RWPE1 (cell line): ENCODE results near the gene IER5L.

Source experiments
- CTCF ChIA-PET: fragments of 350-600 bp; sonication (Branson Sonifier 250); formaldehyde crosslinking; extraction: SDS; loops from one replicate; lab custom pipeline; 2021; lab: Yijun Ruan, JAX
- POLR2A ChIA-PET: fragments of 400-600 bp; formaldehyde crosslinking; extraction: SDS; loops from one replicate; lab custom pipeline; 2020; ENCODE audit warnings: antibody characterized with exemption; ENCODE audit not compliant: low non-redundant PET; lab: Yijun Ruan, JAX
- DNase-seq: peaks from one replicate; pipeline ENCODE4 v3.0.0; 2012; ENCODE audit warnings: low spot score
- H3K27ac ChIP-seq: fragments of 450-650 bp; 2 replicates; pipeline ENCODE4 v1.5.1; 2017
- CTCF ChIP-seq: fragments of 450-650 bp; conservative IDR thresholded peaks from 2 replicates; pipeline ENCODE4 v1.5.1; 2017; ENCODE audit warnings: low read depth, mild to moderate bottlenecking

IER5L gene

GRCh38 chr9:129138144-129138462 lies 40.0 kb downstream of the IER5L start:
- POLR2A ChIA-PET, result interaction anchor here (0.7 to 1.1 kb wide), 2 partner anchors 37 to 196 kb away, joined by 4 to 5 read pairs; no protein-coding TSS in a partner anchor
- CTCF ChIA-PET, result interaction anchor here (0.6 to 5.0 kb wide), 12 partner anchors 10 to 491 kb away, joined by 3 to 50 read pairs (median 6); no protein-coding TSS in a partner anchor
- H3K27ac ChIP-seq, result peak overlapping the region; percentile 100
- DNase-seq, result no peak
- no peak for TF ChIP-seq CTCF

GRCh38 chr9:129137292-129138143 lies 40.5 kb downstream of the IER5L start:
- CTCF ChIA-PET, result interaction anchor here (0.6 to 5.0 kb wide), 6 partner anchors 10 to 474 kb away, joined by 3 to 50 read pairs (median 8); no protein-coding TSS in a partner anchor
- TF ChIP-seq CTCF, result no peak
- DNase-seq, result no peak
- H3K27ac ChIP-seq, result peak overlapping the region; percentile 100
- POLR2A ChIA-PET, result interaction anchor here (0.7 kb wide), 1 partner anchor 37 kb away, joined by 4 read pairs; no protein-coding TSS in a partner anchor

GRCh38 chr9:129136446-129137035 lies 41.5 kb downstream of the IER5L start:
- DNase-seq, result no peak
- H3K27ac ChIP-seq, result peak overlapping the region; percentile 100
- TF ChIP-seq CTCF, result no peak
- POLR2A ChIA-PET, result no interaction called here
- CTCF ChIA-PET, result interaction anchor here (0.6 to 5.0 kb wide), 5 partner anchors 11 to 475 kb away, joined by 3 to 50 read pairs (median 5); no protein-coding TSS in a partner anchor

- POLR2A ChIA-PET, result interaction anchor here (1.4 kb wide), 1 partner anchor 199 kb away, joined by 3 read pairs; no protein-coding TSS in a partner anchor
- no peak for TF ChIP-seq CTCF
- CTCF ChIA-PET, result interaction anchor here (0.8 to 1.7 kb wide), 3 partner anchors 10 to 485 kb away, joined by 5 read pairs; no protein-coding TSS in a partner anchor
Observed at GRCh38 chr9:129135476-129135875, 42.6 kb downstream of the IER5L start.

GRCh38 chr9:129133082-129133481 lies 45.0 kb downstream of the IER5L start:
- POLR2A ChIA-PET, result interaction anchor here (0.7 kb wide), 1 partner anchor 493 kb away, joined by 3 read pairs; the partner anchor contains the start of gene NTMT1
- CTCF ChIA-PET, result interaction anchor here (0.6 to 1.4 kb wide), 4 partner anchors 10 to 478 kb away, joined by 3 to 5 read pairs (median 4); no protein-coding TSS in a partner anchor
- peak overlapping the region; percentile 9; the same call in 1 of the 2 replicates for H3K27ac ChIP-seq
- no peak for TF ChIP-seq CTCF
- DNase-seq, result no peak

More at GRCh38 chr9:129135476-129135875, 42.6 kb downstream of the IER5L start:
- no peak for DNase-seq
- peak overlapping the region; percentile 100 for H3K27ac ChIP-seq
